ENCODE results near the gene PRLR.
A peak's percentile ranks its signal among the peaks of the same experiment; 100 is the strongest.

Gene PRLR

GRCh38 chr5:35233121-35233520 is 2.8 kb upstream of the PRLR start:
- DNase-seq: no peak

GRCh38 chr5:35232124-35232523 is 1.8 kb upstream of the PRLR start:
- no peak for DNase-seq

GRCh38 chr5:35229076-35230037 is 930 bp downstream of the PRLR start:
- peak; percentile 68 for DNase-seq

- DNase-seq: no peak
Measured at GRCh38 chr5:35228310-35228709, 2.0 kb downstream of the PRLR start.

GRCh38 chr5:35227720-35228119 is 2.6 kb downstream of the PRLR start:
- DNase-seq: no peak

- DNase-seq: no peak
Measured at GRCh38 chr5:35223787-35224395, 6.4 kb downstream of the PRLR start.

- no peak for DNase-seq
Measured at GRCh38 chr5:35220967-35221366, 9.3 kb downstream of the PRLR start.

GRCh38 chr5:35218981-35219380 is 11.3 kb downstream of the PRLR start:
- DNase-seq: no peak

GRCh38 chr5:35214051-35214450 is 16.2 kb downstream of the PRLR start:
- no peak for DNase-seq

GRCh38 chr5:35213608-35214007 is 16.7 kb downstream of the PRLR start:
- no peak for DNase-seq

GRCh38 chr5:35212122-35212982 is 17.9 kb downstream of the PRLR start:
- DNase-seq: no peak

- DNase-seq: no peak
Measured at GRCh38 chr5:35209862-35210261, 20.4 kb downstream of the PRLR start.

- no peak for DNase-seq
Measured at GRCh38 chr5:35205606-35206005, 24.7 kb downstream of the PRLR start.

GRCh38 chr5:35205186-35205585 is 25.1 kb downstream of the PRLR start:
- no peak for DNase-seq

GRCh38 chr5:35203403-35203802 is 26.9 kb downstream of the PRLR start:
- DNase-seq: no peak

- no peak for DNase-seq
Measured at GRCh38 chr5:35202319-35203111, 27.8 kb downstream of the PRLR start.

GRCh38 chr5:35201291-35201690 is 29.0 kb downstream of the PRLR start:
- no peak for DNase-seq

GRCh38 chr5:35199886-35200285 is 30.4 kb downstream of the PRLR start:
- no peak for DNase-seq

GRCh38 chr5:35198686-35199085 is 31.6 kb downstream of the PRLR start:
- DNase-seq: no peak

- no peak for DNase-seq
Measured at GRCh38 chr5:35198075-35198474, 32.2 kb downstream of the PRLR start.

- DNase-seq: no peak
Measured at GRCh38 chr5:35197351-35197750, 32.9 kb downstream of the PRLR start.

GRCh38 chr5:35195472-35195852 is 34.8 kb downstream of the PRLR start:
- no peak for DNase-seq

Data from 8988T (cell line).